A549 (cell line): Measurements from ENCODE around the gene SEC16A. TPM values are rescaled to one million over a fixed set of nuclear protein-coding genes. Genes with fewer than 3 reads are reported as not detected.

Experiments
- ATAC-seq, 2 experiments: fragments of 200-7000 bp in 1 of 2; fragments of >200 bp in 1 of 2; cut with Nextera tagmentation in 1 of 2; cut with Tn5 transposase in 1 of 2; 3 replicates each; pipeline versions ENCODE4 v1.8.0 to v1.9.1; 2018 to 2020; ENCODE audit warnings: mild to moderate bottlenecking in 1 of 2, moderate library complexity in 1 of 2
- CTCF ChIA-PET: fragments of 300-600 bp; sonication (Branson Sonifier 250); formaldehyde crosslinking; extraction: SDS; loops from one replicate; lab custom pipeline; 2021; ENCODE audit warnings: antibody characterized with exemption, inconsistent platforms; lab: Yijun Ruan, JAX
- POLR2A ChIA-PET: fragments of 350-600 bp; formaldehyde crosslinking; extraction: SDS; loops from one replicate; lab custom pipeline; 2021; ENCODE audit warnings: antibody characterized with exemption, inconsistent platforms; lab: Yijun Ruan, JAX
- DNase-seq, 2 experiments: peaks; one replicate each; pipeline versions ENCODE4 v3.0.0 to v3.0.0-alpha.2; 2011 to 2016; ENCODE audit warnings: low read depth in 1 of 2, low spot score in 1 of 2
- FAIRE-seq: peaks from 2 replicates; lab custom pipeline; 2011; peaks lifted over from hg19 to GRCh38; lab: Jason Lieb, UNC
- H3K27ac ChIP-seq, 2 experiments: fragments of >200 bp; sonication (Bioruptor Twin); formaldehyde crosslinking; 3 replicates each; pipeline ENCODE4 v1.5.1; 2016 to 2017
- H3K4me1 ChIP-seq: fragments of >200 bp; sonication (Bioruptor Twin); formaldehyde crosslinking; 3 replicates; pipeline ENCODE4 v1.6.1; 2016
- H3K4me2 ChIP-seq: fragments of >200 bp; sonication (Bioruptor Twin); formaldehyde crosslinking; 3 replicates; pipeline ENCODE4 v1.6.1; 2016
- H3K4me3 ChIP-seq: fragments of >200 bp; sonication (Bioruptor Twin); formaldehyde crosslinking; 3 replicates; pipeline ENCODE4 v1.5.1; 2016
- H3K9me3 ChIP-seq: fragments of >200 bp; sonication (Bioruptor Twin); formaldehyde crosslinking; 3 replicates; pipeline ENCODE4 v1.6.1; 2016
- ATOH8 ChIP-seq: fragments of 250-450 bp; sonication (Bioruptor Pico); IDR thresholded peaks from 2 replicates; pipeline ENCODE4 v1.5.0; 2020; ENCODE audit warnings: low read depth, mild to moderate bottlenecking, moderate library complexity
- CBX2 ChIP-seq: fragments of 200-600 bp; sonication (generic); IDR thresholded peaks from 2 replicates; pipeline ENCODE4 v1.6.1; 2016; ENCODE audit warnings: low read depth, mild to moderate bottlenecking, borderline replicate concordance
- CHD4 ChIP-seq: fragments of 200-600 bp; sonication (generic); IDR thresholded peaks from 2 replicates; pipeline ENCODE4 v1.6.1; 2016; ENCODE audit warnings: antibody characterized with exemption, mild to moderate bottlenecking, borderline replicate concordance
- EHF ChIP-seq: fragments of 250-450 bp; sonication (Bioruptor Pico); IDR thresholded peaks from 2 replicates; pipeline ENCODE4 v1.5.0; 2020; ENCODE audit warnings: mild to moderate bottlenecking
- ELK1 ChIP-seq: fragments of 150-350 bp; IDR thresholded peaks from 2 replicates; pipeline ENCODE4 v1.6.1; 2014; ENCODE audit warnings: low read depth, mild to moderate bottlenecking, low read length
- ESRRA ChIP-seq: fragments of 150-350 bp; IDR thresholded peaks from 2 replicates; pipeline ENCODE4 v1.6.1; 2014; ENCODE audit warnings: mild to moderate bottlenecking, low read length, borderline replicate concordance
- HES2 ChIP-seq: fragments of >200 bp; sonication (Bioruptor Twin); formaldehyde crosslinking; IDR thresholded peaks from 2 replicates; pipeline ENCODE4 v1.6.1; 2016
- HOXB13 ChIP-seq: fragments of 250-450 bp; sonication (Bioruptor Pico); IDR thresholded peaks from 2 replicates; pipeline ENCODE4 v1.5.0; 2020; ENCODE audit warnings: low read depth, mild to moderate bottlenecking, moderate library complexity
- JUN ChIP-seq, 2 experiments: fragments of >200 bp; sonication (Bioruptor Twin); formaldehyde crosslinking; IDR thresholded peaks; 2 replicates in 1 of 2; 3 replicates in 1 of 2; pipeline ENCODE4 v1.6.1; 2016 to 2017
- JUNB ChIP-seq: fragments of >200 bp; sonication (Bioruptor Twin); formaldehyde crosslinking; IDR thresholded peaks from 2 replicates; pipeline ENCODE4 v1.6.1; 2016
- KDM1A ChIP-seq: fragments of 200-600 bp; sonication (generic); IDR thresholded peaks from 2 replicates; pipeline ENCODE4 v1.6.1; 2016; ENCODE audit warnings: low read depth, mild to moderate bottlenecking
- MAX ChIP-seq: IDR thresholded peaks from 2 replicates; pipeline ENCODE4 v1.6.1; 2012
- MAZ ChIP-seq: fragments of 150-350 bp; IDR thresholded peaks from 2 replicates; pipeline ENCODE4 v1.6.1; 2014; ENCODE audit warnings: antibody characterized with exemption, low read depth, low read length, borderline replicate concordance
- NPAS2 ChIP-seq: fragments of 250-450 bp; sonication (Bioruptor Pico); IDR thresholded peaks from 2 replicates; pipeline ENCODE4 v1.8.0; 2022; ENCODE audit warnings: mild to moderate bottlenecking, moderate library complexity, borderline replicate concordance
- NR3C1 ChIP-seq: fragments of >200 bp; sonication (Bioruptor Twin); formaldehyde crosslinking; IDR thresholded peaks from 3 replicates; pipeline ENCODE4 v1.6.1; 2017
- RAD21 ChIP-seq, 2 experiments: fragments of >200 bp in 1 of 2; sonication (Bioruptor Twin) in 1 of 2; formaldehyde crosslinking in 1 of 2; IDR thresholded peaks in 1 of 2; conservative IDR thresholded peaks in 1 of 2; 2 replicates in 1 of 2; 3 replicates in 1 of 2; pipeline ENCODE4 v1.6.1; 2012 to 2018; ENCODE audit warnings: inconsistent platforms in 1 of 2
- RARB ChIP-seq: fragments of 250-450 bp; sonication (Bioruptor Pico); IDR thresholded peaks from 2 replicates; pipeline ENCODE4 v1.8.0; 2021; ENCODE audit warnings: mild to moderate bottlenecking, moderate library complexity
- RCOR1 ChIP-seq: fragments of 150-350 bp; IDR thresholded peaks from 2 replicates; pipeline ENCODE4 v1.6.1; 2014; ENCODE audit warnings: antibody characterized with exemption, low read length, low read depth
- REST ChIP-seq: fragments of 200-600 bp; sonication (generic); IDR thresholded peaks from 2 replicates; pipeline ENCODE4 v1.6.1; 2016; ENCODE audit warnings: antibody characterized with exemption, mild to moderate bottlenecking, moderate library complexity
- RNF2 ChIP-seq: fragments of 200-600 bp; sonication (generic); IDR thresholded peaks from 2 replicates; pipeline ENCODE4 v1.6.1; 2016; ENCODE audit warnings: low read depth, mild to moderate bottlenecking, antibody characterized with exemption, moderate library complexity, borderline replicate concordance
- SMC3 ChIP-seq: fragments of >200 bp; sonication (Bioruptor Twin); formaldehyde crosslinking; IDR thresholded peaks from 3 replicates; pipeline ENCODE4 v1.6.1; 2018; ENCODE audit warnings: inconsistent platforms
- SREBF2 ChIP-seq: fragments of 450-650 bp; IDR thresholded peaks from 2 replicates; pipeline ENCODE4 v1.6.1; 2014; ENCODE audit warnings: mild to moderate bottlenecking, moderate library complexity
- TP53 ChIP-seq: fragments of 250-450 bp; sonication (Bioruptor Pico); IDR thresholded peaks from 2 replicates; pipeline ENCODE4 v1.5.0; 2021; ENCODE audit warnings: mild to moderate bottlenecking, moderate library complexity
- WGBS: methylation state at CpG from one replicate; pipeline ENCODE4 v1.1.6; 2017; ENCODE audit errors: missing lambda C conversion rate; 5-methylcytosine and 5-hydroxymethylcytosine counted together
- polyA plus RNA-seq, 4 experiments: library from polyadenylated mRNA; depleted of rRNA in 3 of 4; stranded (reverse); fragments of >200 nt; fragmentation: RNase III in 1 of 4; extraction: RNeasy Plus Mini Kit Qiagen cat#74134 plus additional on column Dnase treatment in 1 of 4; gene quantifications; 2 replicates in 3 of 4; 3 replicates in 1 of 4; pipeline ENCODE4 v1.2.3, GENCODE V29; 2011 to 2017

SEC16A gene
- polyA plus RNA-seq, 2 of the 4 experiments (the other 2 are of a cell fraction): 24.2 to 38.0 TPM

- FAIRE-seq: no peak
- 91% methylated on average over 19 of the region's 19 CpGs for WGBS
- H3K4me1 ChIP-seq: peaks cover 1% of the 10 kb centered on the region; the same call in 1 of the 3 replicates
- POLR2A ChIA-PET: no interaction called here
- no peak overlapping the region for H3K27ac ChIP-seq
- no peak for DNase-seq
- H3K9me3 ChIP-seq: no peaks in the 10 kb centered on the region
- CTCF ChIA-PET: interaction anchor here (0.9 to 1.7 kb wide), 2 partner anchors 16 to 23 kb away, joined by 3 to 6 read pairs; partner anchors contain the start of gene INPP5E
- no peak overlapping the region for H3K4me3 ChIP-seq
- ATAC-seq: no peak
- no peak for TF ChIP-seq RAD21 (conservative IDR thresholded peaks at IDR 0.05 in 1 of 2, IDR thresholded peaks at IDR 0.05 in 1 of 2)
- no peak for TF ChIP-seq NR3C1
- TF ChIP-seq JUN (IDR thresholded peaks at IDR 0.05): no peak
- no peak for TF ChIP-seq NPAS2 (CRISPR knock-in tag)
- TF ChIP-seq CBX2: no peak
- no peak for TF ChIP-seq RCOR1
- TF ChIP-seq MAZ: no peak
- TF ChIP-seq RNF2: no peak
- no peak overlapping the region for H3K4me2 ChIP-seq
Observed at GRCh38 chr9:136416914-136417313, 65.9 kb downstream of the SEC16A start.

GRCh38 chr9:136416427-136416826 lies 66.4 kb downstream of the SEC16A start:
- ATAC-seq (no peak), DNase-seq (no peak), FAIRE-seq (no peak)
- no peak overlapping the region for H3K4me3 ChIP-seq
- ChIA-PET POLR2A (no interaction called here), CTCF (interaction anchor here (0.6 to 1.3 kb wide), 3 partner anchors 11 to 24 kb away, joined by 3 to 6 read pairs (median 3); no protein-coding TSS in a partner anchor)
- H3K4me2 ChIP-seq: no peak overlapping the region
- no peak overlapping the region for H3K27ac ChIP-seq
- H3K9me3 ChIP-seq: no peaks in the 10 kb centered on the region
- 91% methylated on average over 8 of the region's 8 CpGs for WGBS
- H3K4me1 ChIP-seq: peaks cover 6% of the 10 kb centered on the region; the same call in 2 of the 3 replicates
- TF ChIP-seq RARB (CRISPR knock-in tag) (no peak), JUNB (no peak), ATOH8 (CRISPR knock-in tag) (no peak), CHD4 (no peak), EHF (CRISPR knock-in tag) (no peak), SREBF2 (no peak)

- CTCF ChIA-PET: interaction anchor here (0.8 to 1.7 kb wide), 7 partner anchors 10 to 71 kb away, joined by 3 to 6 read pairs (median 3); no protein-coding TSS in a partner anchor
Observed at GRCh38 chr9:136412962-136413361, 69.9 kb downstream of the SEC16A start.

GRCh38 chr9:136411378-136411777 lies 71.5 kb downstream of the SEC16A start:
- ChIA-PET CTCF (interaction anchor here (0.5 kb wide), 1 partner anchor 98 kb away, joined by 3 read pairs; no protein-coding TSS in a partner anchor), POLR2A (no interaction called here)
- DNase-seq: no peak
- TF ChIP-seq NPAS2 (CRISPR knock-in tag) (no peak), JUNB (no peak), CBX2 (no peak), CHD4 (no peak), ELK1 (no peak), RNF2 (no peak), HOXB13 (CRISPR knock-in tag) (no peak), HES2 (no peak), REST (no peak), ESRRA (no peak)
- peaks cover 19% of the 10 kb centered on the region for H3K4me1 ChIP-seq
- H3K27ac ChIP-seq: peak overlapping the region; percentile 91 to 95
- H3K9me3 ChIP-seq: no peaks in the 10 kb centered on the region
- ATAC-seq: no peak
- peak overlapping the region; percentile 97 for H3K4me2 ChIP-seq
- H3K4me3 ChIP-seq: peak overlapping the region; percentile 78
- 34% methylated on average over 4 of the region's 4 CpGs for WGBS
- FAIRE-seq: no peak

More at GRCh38 chr9:136412962-136413361, 69.9 kb downstream of the SEC16A start:
- ATAC-seq: no peak
- Histone ChIP-seq H3K4me2 (no peak overlapping the region), H3K9me3 (no peaks in the 10 kb centered on the region), H3K4me3 (no peak overlapping the region), H3K27ac (no peak overlapping the region), H3K4me1 (peaks cover 19% of the 10 kb centered on the region)
- no peak for FAIRE-seq
- POLR2A ChIA-PET: interaction anchor here (0.5 kb wide), 1 partner anchor 68 kb away, joined by 3 read pairs; no protein-coding TSS in a partner anchor
- TF ChIP-seq KDM1A (no peak), JUNB (no peak), SMC3 (no peak), TP53 (CRISPR knock-in tag) (no peak), MAX (no peak)
- DNase-seq: no peak
- WGBS: 85% methylated on average over 9 of the region's 9 CpGs
